HK-2 (cell line): ENCODE data around the gene GCSH.

Source experiments
- DNase-seq: peaks from one replicate; pipeline ENCODE4 v3.0.0-alpha.2; 2018; ENCODE audit not compliant: unreplicated experiment

GCSH gene

GRCh38 chr16:81041696-81042095 lies 54.5 kb downstream of the GCSH start:
- no peak for DNase-seq

- no peak for DNase-seq
These were observed 55.4 kb downstream of the GCSH start for GRCh38 chr16:81040842-81041241.

- DNase-seq = no peak
These were observed 56.1 kb downstream of the GCSH start for GRCh38 chr16:81040131-81040530.

GRCh38 chr16:81036751-81037350 lies 59.3 kb downstream of the GCSH start:
- no peak for DNase-seq

- peak; percentile 50 for DNase-seq
These were observed 60.0 kb downstream of the GCSH start for GRCh38 chr16:81035975-81036750.

GRCh38 chr16:81035398-81035974 lies 60.7 kb downstream of the GCSH start, which contains the start of gene ATMIN:
Gene ATMIN, plus strand, starts transcription at chr16:81035842. Its CDS starts 29 bp downstream, at chr16:81035871.
- DNase-seq = peak; percentile 82
